ENCODE results near the gene TSPAN4. TPM values are rescaled to one million over a fixed set of nuclear protein-coding genes. Genes with fewer than 3 reads are reported as not detected.

The TSPAN4 gene
- total and polyA plus RNA-seq, 9 of the 15 experiments (the other 6 are each of a cell fraction or from before 2014, with no cell fraction given): 0.07 to 31.0 (median 15.7) TPM

- no peak for TF ChIP-seq STAT5B (CRISPR knock-in tag; IDR thresholded peaks at IDR 0.05)
- TF ChIP-seq ZNF24 (IDR thresholded peaks at IDR 0.05): no peak
- TF ChIP-seq SETDB1 (IDR thresholded peaks at IDR 0.05; ENCODE audit: low read length): no peak
- TF ChIP-seq, protein P1, sequence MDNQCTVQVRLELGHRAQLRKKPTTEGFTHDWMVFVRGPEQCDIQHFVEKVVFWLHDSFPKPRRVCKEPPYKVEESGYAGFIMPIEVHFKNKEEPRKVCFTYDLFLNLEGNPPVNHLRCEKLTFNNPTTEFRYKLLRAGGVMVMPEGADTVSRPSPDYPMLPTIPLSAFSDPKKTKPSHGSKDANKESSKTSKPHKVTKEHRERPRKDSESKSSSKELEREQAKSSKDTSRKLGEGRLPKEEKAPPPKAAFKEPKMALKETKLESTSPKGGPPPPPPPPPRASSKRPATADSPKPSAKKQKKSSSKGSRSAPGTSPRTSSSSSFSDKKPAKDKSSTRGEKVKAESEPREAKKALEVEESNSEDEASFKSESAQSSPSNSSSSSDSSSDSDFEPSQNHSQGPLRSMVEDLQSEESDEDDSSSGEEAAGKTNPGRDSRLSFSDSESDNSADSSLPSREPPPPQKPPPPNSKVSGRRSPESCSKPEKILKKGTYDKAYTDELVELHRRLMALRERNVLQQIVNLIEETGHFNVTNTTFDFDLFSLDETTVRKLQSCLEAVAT (IDR thresholded peaks at IDR 0.05): no peak
- TF ChIP-seq TAL1 (IDR thresholded peaks at IDR 0.05): no peak
- no peak for TF ChIP-seq PHF8 (IDR thresholded peaks at IDR 0.05; ENCODE audit: borderline replicate concordance, low read length)
- TF ChIP-seq ZC3H8 (IDR thresholded peaks at IDR 0.05): no peak
- no peak for TF ChIP-seq SP1 (CRISPR knock-in tag; IDR thresholded peaks at IDR 0.05)
- no peak for TF ChIP-seq MAFG (tag; conservative IDR thresholded peaks at IDR 0.05)
- no peak for TF ChIP-seq FOXJ3 (CRISPR knock-in tag; IDR thresholded peaks at IDR 0.05)
- no peak for TF ChIP-seq TAF1 (IDR thresholded peaks at IDR 0.05; ENCODE audit: control insufficient read depth, extremely low read depth, insufficient read depth, low read length, severe bottlenecking)
- no peak for TF ChIP-seq FOS (IDR thresholded peaks at IDR 0.05; ENCODE audit: extremely low read depth, insufficient read length)
- no peak for TF ChIP-seq ZNF165 (CRISPR knock-in tag; IDR thresholded peaks at IDR 0.05; ENCODE audit: borderline replicate concordance)
- TF ChIP-seq ZNF224 (CRISPR knock-in tag; IDR thresholded peaks at IDR 0.05): no peak
- TF ChIP-seq VEZF1 (CRISPR knock-in tag; IDR thresholded peaks at IDR 0.05): peak; percentile 75
- TF ChIP-seq MTA1 (IDR thresholded peaks at IDR 0.05; ENCODE audit: borderline replicate concordance): no peak
- TF ChIP-seq NCOA2 (IDR thresholded peaks at IDR 0.05; ENCODE audit: partially characterized antibody in 2 of 2): no peak
- TF ChIP-seq RNF2 (IDR thresholded peaks at IDR 0.05): no peak
- TF ChIP-seq BHLHE40 (IDR thresholded peaks at IDR 0.05; ENCODE audit: low read length): peak; percentile 80
- 0 out of 2 replicates have a peak, but pooled peaks have one; percentile 33 for TF ChIP-seq MXI1 (IDR thresholded peaks at IDR 0.05; ENCODE audit: low read depth, low read length)
- TF ChIP-seq RFX7 (CRISPR knock-in tag; IDR thresholded peaks at IDR 0.05): no peak
- no peak for TF ChIP-seq SMARCA4 (IDR thresholded peaks at IDR 0.05)
- no peak for TF ChIP-seq PTTG1 (tag; IDR thresholded peaks at IDR 0.05; ENCODE audit: low read depth)
- TF ChIP-seq TBP (optimal IDR thresholded peaks at IDR 0.05; ENCODE audit: low read depth, low read length): no peak
- TF ChIP-seq, protein P2, sequence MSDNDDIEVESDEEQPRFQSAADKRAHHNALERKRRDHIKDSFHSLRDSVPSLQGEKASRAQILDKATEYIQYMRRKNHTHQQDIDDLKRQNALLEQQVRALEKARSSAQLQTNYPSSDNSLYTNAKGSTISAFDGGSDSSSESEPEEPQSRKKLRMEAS (CRISPR knock-in tag; IDR thresholded peaks at IDR 0.05): 0 out of 2 replicates have a peak, but pooled peaks have one; percentile 26
- no peak for TF ChIP-seq POLR2B (IDR thresholded peaks at IDR 0.05; ENCODE audit: low read depth, partially characterized antibody)
Observed at GRCh38 chr11:844693-845644, 2.3 kb downstream of the TSPAN4 start (continued).

Measured in K562 (cell line).